Activated CD8-positive, alpha-beta T cell treated with anti-CD3 and anti-CD28 coated beads for 36 hours (primary cell): ENCODE measurements around the gene FOLR1. TPM values are rescaled to one million over a fixed set of nuclear protein-coding genes. Genes with fewer than 3 reads are reported as not detected.
"Not testable (repeated sequence)": the region's sequence is repeated elsewhere in the genome, so short reads cannot be mapped to it uniquely, and the experiment has no call there.

Experiments used
- ATAC-seq: fragments of 200-7000 bp; cut with Tn5 transposase; one replicate; pipeline ENCODE4 v1.10.0; 2021; ENCODE audit warnings: mild to moderate bottlenecking, moderate library complexity
- CTCF ChIA-PET: fragments of 350-600 bp; sonication (Branson Sonifier 250); formaldehyde crosslinking; loops from one replicate; lab custom pipeline; 2021; ENCODE audit warnings: antibody characterized with exemption; lab: Charles Lee
- POLR2A ChIA-PET: fragments of 350-600 bp; sonication (Branson Sonifier 250); formaldehyde crosslinking; loops from one replicate; lab custom pipeline; 2021; ENCODE audit warnings: antibody characterized with exemption; lab: Charles Lee
- DNase-seq: peaks from one replicate; pipeline ENCODE4 v3.0.0-alpha.2; 2020
- H3K27ac Mint-ChIP-seq: one replicate; pipeline ENCODE4 v1.8.0; 2021; ENCODE audit warnings: mild to moderate bottlenecking, mixed read lengths
- H3K27me3 Mint-ChIP-seq: one replicate; pipeline ENCODE4 v1.8.0; 2021; ENCODE audit warnings: mixed read lengths
- H3K36me3 Mint-ChIP-seq: one replicate; pipeline ENCODE4 v1.8.0; 2021; ENCODE audit warnings: low read depth, mixed read lengths
- H3K4me1 Mint-ChIP-seq: one replicate; pipeline ENCODE4 v1.8.0; 2021; ENCODE audit warnings: low read depth, mixed read lengths
- H3K4me3 Mint-ChIP-seq: one replicate; pipeline ENCODE4 v1.8.0; 2021; ENCODE audit warnings: mild to moderate bottlenecking, moderate library complexity, mixed read lengths
- H3K9me3 Mint-ChIP-seq: one replicate; pipeline ENCODE4 v1.8.0; 2021; ENCODE audit warnings: mixed read lengths
- CTCF ChIP-seq: fragments of 200-600 bp; IDR thresholded peaks from one replicate; pipeline ENCODE4 v1.8.0; 2022; ENCODE audit warnings: antibody characterized with exemption, mild to moderate bottlenecking
- intact Hi-C: fragments of 100-400 bp; cut with micrococcal nuclease; formaldehyde crosslinking; loops from one replicate; pipeline ENCODE4 v1.10.0; 2022
- total RNA-seq, 2 experiments: library from RNA; stranded (reverse); gene quantifications; one replicate each; pipeline ENCODE4 v1.2.3, GENCODE V29; 2021

The FOLR1 gene
- total RNA-seq, 2 experiments from 2014 or later: not detected

GRCh38 chr11:72203163-72203562 is 11.2 kb downstream of the FOLR1 start:
- CTCF ChIA-PET: no interaction called here
- intact Hi-C loops: no loop called here
- Mint-ChIP-seq H3K36me3 (no peaks in the 10 kb centered on the region), H3K27me3 (no peaks in the 10 kb centered on the region), H3K27ac (no peak overlapping the region), H3K9me3 (no peaks in the 10 kb centered on the region), H3K4me1 (no peaks in the 10 kb centered on the region), H3K4me3 (no peak overlapping the region)
- POLR2A ChIA-PET: no interaction called here
- ATAC-seq: no peak
- TF ChIP-seq CTCF: no peak
- no peak for DNase-seq

- ATAC-seq: no peak
- no peaks in the 10 kb centered on the region for H3K27me3 Mint-ChIP-seq
- intact Hi-C loops: no loop called here
- peaks cover 9% of the 10 kb centered on the region for H3K9me3 Mint-ChIP-seq
- H3K27ac Mint-ChIP-seq: no peak overlapping the region
- H3K4me3 Mint-ChIP-seq: no peak overlapping the region
- peaks cover 2% of the 10 kb centered on the region for H3K36me3 Mint-ChIP-seq
- TF ChIP-seq CTCF: no peak
- ChIA-PET CTCF (no interaction called here), POLR2A (no interaction called here)
- no peak for DNase-seq
- no peaks in the 10 kb centered on the region for H3K4me1 Mint-ChIP-seq
These were observed 12.9 kb downstream of the FOLR1 start for GRCh38 chr11:72204886-72205285.

GRCh38 chr11:72206794-72207193 is 14.9 kb downstream of the FOLR1 start:
- H3K4me3 Mint-ChIP-seq, H3K27me3 Mint-ChIP-seq, DNase-seq, ATAC-seq, POLR2A ChIA-PET, intact Hi-C loops, H3K36me3 Mint-ChIP-seq, H3K4me1 Mint-ChIP-seq, H3K27ac Mint-ChIP-seq: not testable (repeated sequence)
- H3K9me3 Mint-ChIP-seq: peaks cover 11% of the 10 kb centered on the region
- CTCF ChIA-PET: interaction anchor here (0.7 to 1.8 kb wide), 2 partner anchors 31 to 224 kb away, joined by 3 to 5 read pairs; no protein-coding TSS in a partner anchor

- Mint-ChIP-seq H3K27ac (no peak overlapping the region), H3K27me3 (peaks cover 3% of the 10 kb centered on the region), H3K4me1 (no peaks in the 10 kb centered on the region), H3K9me3 (peaks cover 11% of the 10 kb centered on the region), H3K4me3 (no peak overlapping the region), H3K36me3 (peaks cover 2% of the 10 kb centered on the region)
- ChIA-PET CTCF (interaction anchor here (0.8 to 1.8 kb wide), 2 partner anchors 30 to 223 kb away, joined by 5 read pairs; no protein-coding TSS in a partner anchor), POLR2A (no interaction called here)
- intact Hi-C loops: no loop called here
- no peak for TF ChIP-seq CTCF
- ATAC-seq (no peak), DNase-seq (no peak)
These were observed 16.3 kb downstream of the FOLR1 start for GRCh38 chr11:72208281-72208680.

GRCh38 chr11:72209101-72209500 is 17.2 kb downstream of the FOLR1 start:
- peaks cover 3% of the 10 kb centered on the region for H3K27me3 Mint-ChIP-seq
- H3K27ac Mint-ChIP-seq: no peak overlapping the region
- TF ChIP-seq CTCF: no peak
- peaks cover 2% of the 10 kb centered on the region for H3K36me3 Mint-ChIP-seq
- ATAC-seq (no peak), DNase-seq (no peak)
- intact Hi-C loops: no loop called here
- H3K4me3 Mint-ChIP-seq: no peak overlapping the region
- no peaks in the 10 kb centered on the region for H3K4me1 Mint-ChIP-seq
- H3K9me3 Mint-ChIP-seq: peaks cover 11% of the 10 kb centered on the region
- POLR2A ChIA-PET: no interaction called here
- CTCF ChIA-PET: no interaction called here

- POLR2A ChIA-PET: interaction anchor here (0.8 kb wide), 1 partner anchor 11 kb away, joined by 3 read pairs; no protein-coding TSS in a partner anchor
- DNase-seq: no peak
- TF ChIP-seq CTCF: no peak
- H3K27ac Mint-ChIP-seq: no peak within 1 kb of the TSS
- no peaks in the 10 kb centered on the region for H3K36me3 Mint-ChIP-seq
- ATAC-seq: no peak
- peaks cover 8% of the 10 kb centered on the region for H3K4me1 Mint-ChIP-seq
- CTCF ChIA-PET: no interaction called here
- intact Hi-C loops: no loop called here
- no peaks in the 10 kb centered on the region for H3K9me3 Mint-ChIP-seq
- no peak within 1 kb of the TSS for H3K4me3 Mint-ChIP-seq
- H3K27me3 Mint-ChIP-seq: peaks cover 15% of the 10 kb centered on the region
These were observed 24.7 kb downstream of the FOLR1 start, which contains the start of gene FOLR2 for GRCh38 chr11:72216638-72217037. TSS of gene FOLR2 (plus strand) at chr11:72216794. CDS start at chr11:72218585, 1,791 bp downstream.
